H9 (cell line): ENCODE results near the gene FYTTD1. TPM values are rescaled to one million over a fixed set of nuclear protein-coding genes. Genes with fewer than 3 reads are reported as not detected.

Source experiments
- DNase-seq: peaks from one replicate; pipeline ENCODE4 v3.0.0-alpha.2; 2017
- H2AFZ ChIP-seq: one replicate; pipeline ENCODE4 v1.6.1; 2013; ENCODE audit warnings: mild to moderate bottlenecking, low read length, control low read depth, moderate library complexity
- H2AK5ac ChIP-seq: 2 replicates; pipeline ENCODE4 v1.6.1; 2013; ENCODE audit warnings: low read length, control low read depth, mixed read lengths; ENCODE audit not compliant: insufficient read length
- H2BK120ac ChIP-seq: one replicate; pipeline ENCODE4 v1.6.1; 2013; ENCODE audit warnings: low read depth, mild to moderate bottlenecking, low read length, control low read depth, inconsistent platforms; ENCODE audit not compliant: poor library complexity, severe bottlenecking
- H2BK12ac ChIP-seq: 2 replicates; pipeline ENCODE4 v1.6.1; 2013; ENCODE audit warnings: low read length, control low read depth, mixed read lengths, low read depth; ENCODE audit not compliant: insufficient read length
- H2BK15ac ChIP-seq: 2 replicates; pipeline ENCODE4 v1.6.1; 2013; ENCODE audit warnings: low read depth, low read length, control low read depth
- H2BK20ac ChIP-seq: one replicate; pipeline ENCODE4 v1.6.1; 2013; ENCODE audit warnings: low read depth, mild to moderate bottlenecking, low read length, control low read depth, inconsistent platforms; ENCODE audit not compliant: poor library complexity, severe bottlenecking
- H2BK5ac ChIP-seq: 2 replicates; pipeline ENCODE4 v1.6.1; 2013; ENCODE audit warnings: low read length, control low read depth, mixed read lengths; ENCODE audit not compliant: insufficient read length
- H3K14ac ChIP-seq: 2 replicates; pipeline ENCODE4 v1.6.1; 2013; ENCODE audit warnings: low read length, control low read depth; ENCODE audit not compliant: insufficient read depth
- H3K18ac ChIP-seq: 2 replicates; pipeline ENCODE4 v1.6.1; 2013; ENCODE audit warnings: low read depth, mild to moderate bottlenecking, mixed read lengths, low read length, control low read depth; ENCODE audit not compliant: insufficient read length
- H3K23ac ChIP-seq: 2 replicates; pipeline ENCODE4 v1.6.1; 2013; ENCODE audit warnings: low read length, control low read depth, mixed read lengths, low read depth; ENCODE audit not compliant: insufficient read length
- H3K23me2 ChIP-seq: 2 replicates; pipeline ENCODE4 v1.6.1; 2013; ENCODE audit warnings: low read depth, mild to moderate bottlenecking, mixed read lengths, low read length, control low read depth; ENCODE audit not compliant: insufficient read length, poor library complexity, severe bottlenecking
- H3K27ac ChIP-seq: 2 replicates; pipeline ENCODE4 v1.5.1; 2013; ENCODE audit warnings: low read length, control low read depth, mixed read lengths, low read depth; ENCODE audit not compliant: insufficient read length
- H3K27me3 ChIP-seq: 2 replicates; pipeline ENCODE4 v1.6.1; 2013; ENCODE audit warnings: low read length, control low read depth, inconsistent platforms; ENCODE audit not compliant: insufficient read depth
- H3K4ac ChIP-seq: 2 replicates; pipeline ENCODE4 v1.6.1; 2013; ENCODE audit warnings: low read depth, mild to moderate bottlenecking, control low read depth, inconsistent platforms, low read length, moderate library complexity
- H3K4me1 ChIP-seq: 2 replicates; pipeline ENCODE4 v1.6.1; 2013; ENCODE audit warnings: low read length, control low read depth, inconsistent platforms; ENCODE audit not compliant: insufficient read depth
- H3K4me2 ChIP-seq: 2 replicates; pipeline ENCODE4 v1.6.1; 2013; ENCODE audit warnings: low read length, control low read depth, mixed read lengths; ENCODE audit not compliant: insufficient read length, insufficient read depth
- H3K56ac ChIP-seq: 2 replicates; pipeline ENCODE4 v1.6.1; 2013; ENCODE audit warnings: low read depth, mild to moderate bottlenecking, mixed read lengths, low read length, control low read depth; ENCODE audit not compliant: insufficient read length
- H3K79me1 ChIP-seq: 2 replicates; pipeline ENCODE4 v1.6.1; 2013; ENCODE audit warnings: low read depth, mild to moderate bottlenecking, moderate library complexity, low read length, control low read depth, inconsistent platforms; ENCODE audit not compliant: insufficient read depth, poor library complexity, severe bottlenecking
- H3K79me2 ChIP-seq: 2 replicates; pipeline ENCODE4 v1.6.1; 2013; ENCODE audit warnings: low read length, control low read depth, inconsistent platforms; ENCODE audit not compliant: insufficient read depth
- H3K9ac ChIP-seq: 2 replicates; pipeline ENCODE4 v1.6.1; 2013; ENCODE audit warnings: low read length, control low read depth, mixed read lengths; ENCODE audit not compliant: insufficient read length; ENCODE audit errors: extremely low read depth
- H3K9me3 ChIP-seq: one replicate; pipeline ENCODE4 v1.6.1; 2013; ENCODE audit warnings: low read depth, low read length, inconsistent platforms; ENCODE audit not compliant: control insufficient read depth
- H3T11ph ChIP-seq: one replicate; pipeline ENCODE4 v1.6.1; 2013; ENCODE audit warnings: mild to moderate bottlenecking, low read length, control low read depth, inconsistent platforms
- H4K20me1 ChIP-seq: one replicate; pipeline ENCODE4 v1.6.1; 2013; ENCODE audit not compliant: control insufficient read depth, insufficient read length, insufficient read depth
- H4K5ac ChIP-seq: 2 replicates; pipeline ENCODE4 v1.6.1; 2013; ENCODE audit warnings: low read depth, mild to moderate bottlenecking, mixed read lengths, low read length, control low read depth; ENCODE audit not compliant: insufficient read length
- H4K8ac ChIP-seq: replicated peaks from 2 replicates; pipeline ENCODE4 v1.6.1; 2013; ENCODE audit warnings: low read length, control low read depth, mixed read lengths, low read depth; ENCODE audit not compliant: insufficient read length
- H4K91ac ChIP-seq: 2 replicates; pipeline ENCODE4 v1.6.1; 2013; ENCODE audit warnings: low read depth, mild to moderate bottlenecking, moderate library complexity, mixed read lengths, low read length, control low read depth; ENCODE audit not compliant: insufficient read length
- H3K27ac Mint-ChIP-seq, 3 experiments: 2 replicates in 2 of 3; 3 replicates in 1 of 3; pipeline ENCODE4 v1.8.0; 2020 to 2021; ENCODE audit warnings: mixed read lengths in 3 of 3, mild to moderate bottlenecking in 1 of 3, moderate library complexity in 1 of 3
- H3K27me3 Mint-ChIP-seq: 2 replicates; pipeline ENCODE4 v1.8.0; 2021; ENCODE audit warnings: low read depth, mild to moderate bottlenecking, moderate library complexity, mixed read lengths
- H3K36me3 Mint-ChIP-seq, 3 experiments: 2 replicates in 2 of 3; 3 replicates in 1 of 3; pipeline ENCODE4 v1.8.0; 2020 to 2021; ENCODE audit warnings: low read depth in 3 of 3, mixed read lengths in 3 of 3; ENCODE audit not compliant: insufficient read depth in 1 of 3
- H3K4me1 Mint-ChIP-seq, 2 experiments: 2 replicates each; pipeline ENCODE4 v1.8.0; 2020; ENCODE audit warnings: mixed read lengths in 2 of 2
- H3K4me3 Mint-ChIP-seq, 2 experiments: 2 replicates in 1 of 2; 3 replicates in 1 of 2; pipeline ENCODE4 v1.8.0; 2020 to 2021; ENCODE audit warnings: mild to moderate bottlenecking in 2 of 2, mixed read lengths in 2 of 2, moderate library complexity in 1 of 2
- H3K9me3 Mint-ChIP-seq, 2 experiments: 2 replicates in 1 of 2; 3 replicates in 1 of 2; pipeline ENCODE4 v1.8.0; 2020; ENCODE audit warnings: mild to moderate bottlenecking in 2 of 2, mixed read lengths in 2 of 2, moderate library complexity in 1 of 2
- WGBS: extraction: QIAGEN DNeasy Blood & Tissue Kit; methylation state at CpG from one replicate; pipeline ENCODE4 v1.1.7; 2013; ENCODE audit warnings: missing lambda C conversion rate, low lambda C conversion rate, mixed read lengths; ENCODE audit not compliant: insufficient read length; ENCODE audit errors: extremely low coverage; 5-methylcytosine and 5-hydroxymethylcytosine counted together
- total RNA-seq: library from RNA; stranded (reverse); gene quantifications from 2 replicates; pipeline ENCODE4 v1.2.1, GENCODE V29; 2021
- TF ChIP-seq, protein P1 (sequence below): fragments of 200-600 bp; sonication (generic); conservative IDR thresholded peaks from 3 replicates; pipeline ENCODE4 v1.8.0; 2021; ENCODE audit warnings: antibody characterized with exemption, mild to moderate bottlenecking

The FYTTD1 gene
- total RNA-seq, 1 experiment from 2014 or later: 19.4 TPM

DNA sequence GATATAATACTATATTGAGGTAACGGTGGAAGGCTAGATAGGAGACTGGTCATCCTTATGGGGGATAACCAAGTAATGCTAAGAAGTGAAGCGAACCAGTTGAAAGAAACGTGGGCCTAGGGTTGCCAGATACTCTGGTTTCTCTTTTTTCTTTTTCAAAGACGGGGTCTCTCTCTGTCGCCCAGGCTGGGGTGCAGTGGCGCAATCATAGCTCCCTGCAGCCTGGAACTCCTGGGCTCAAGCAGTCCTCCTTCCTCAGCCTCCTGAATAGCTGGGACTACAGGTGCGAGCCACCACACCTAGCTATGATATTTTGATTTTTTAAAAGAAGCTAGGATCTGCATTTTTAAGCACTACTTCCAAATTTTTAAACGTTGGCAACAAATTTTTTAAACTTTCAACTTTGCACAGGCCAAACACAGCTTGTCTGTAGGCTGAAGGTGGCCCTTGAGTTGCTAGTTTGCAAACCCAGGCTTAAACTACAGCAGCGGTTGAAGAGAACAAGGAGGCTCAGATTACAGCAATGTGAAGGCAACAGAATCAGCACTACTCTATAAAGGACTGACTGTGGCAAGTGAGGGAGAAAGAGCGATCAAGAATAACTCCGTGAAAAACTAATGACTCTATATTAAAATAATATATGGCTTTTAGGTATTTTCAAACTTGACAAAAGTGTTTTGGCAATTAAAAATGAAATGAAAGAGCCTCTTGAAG, 11.8 kb upstream of the FYTTD1 start:
- no peak overlapping the region for H3K56ac ChIP-seq
- no peak overlapping the region for H2BK12ac ChIP-seq
- H3K23me2 ChIP-seq: peaks cover 10% of the 10 kb centered on the region
- no peaks in the 10 kb centered on the region for H3K9me3 ChIP-seq
- peak overlapping the region; percentile 94 for H3K4me2 ChIP-seq
- H2BK5ac ChIP-seq: no peak overlapping the region
- no peak overlapping the region for H3K4ac ChIP-seq
- Mint-ChIP-seq H3K4me1 (peaks cover 13 to 14% of the 10 kb centered on the region in 2 experiments), H3K36me3 (no peaks in the 10 kb centered on the region), H3K27me3 (no peaks in the 10 kb centered on the region), H3K9me3 (no peaks in the 10 kb centered on the region), H3K4me3 (peak overlapping the region; percentile 84 to 91), H3K27ac (no peak overlapping the region)
- H2AK5ac ChIP-seq: no peak overlapping the region
- H4K8ac ChIP-seq: no peak overlapping the region
- H2AFZ ChIP-seq: no peak overlapping the region
- H3K27ac ChIP-seq: no peak overlapping the region
- no peak overlapping the region for H3K18ac ChIP-seq
- H3K27me3 ChIP-seq: no peaks in the 10 kb centered on the region
- no peak overlapping the region for H2BK15ac ChIP-seq
- no peak overlapping the region for H3K23ac ChIP-seq
- H3K79me2 ChIP-seq: no peaks in the 10 kb centered on the region
- no peak overlapping the region for H2BK20ac ChIP-seq
- no peaks in the 10 kb centered on the region for H3K79me1 ChIP-seq
- TF ChIP-seq, protein P1, sequence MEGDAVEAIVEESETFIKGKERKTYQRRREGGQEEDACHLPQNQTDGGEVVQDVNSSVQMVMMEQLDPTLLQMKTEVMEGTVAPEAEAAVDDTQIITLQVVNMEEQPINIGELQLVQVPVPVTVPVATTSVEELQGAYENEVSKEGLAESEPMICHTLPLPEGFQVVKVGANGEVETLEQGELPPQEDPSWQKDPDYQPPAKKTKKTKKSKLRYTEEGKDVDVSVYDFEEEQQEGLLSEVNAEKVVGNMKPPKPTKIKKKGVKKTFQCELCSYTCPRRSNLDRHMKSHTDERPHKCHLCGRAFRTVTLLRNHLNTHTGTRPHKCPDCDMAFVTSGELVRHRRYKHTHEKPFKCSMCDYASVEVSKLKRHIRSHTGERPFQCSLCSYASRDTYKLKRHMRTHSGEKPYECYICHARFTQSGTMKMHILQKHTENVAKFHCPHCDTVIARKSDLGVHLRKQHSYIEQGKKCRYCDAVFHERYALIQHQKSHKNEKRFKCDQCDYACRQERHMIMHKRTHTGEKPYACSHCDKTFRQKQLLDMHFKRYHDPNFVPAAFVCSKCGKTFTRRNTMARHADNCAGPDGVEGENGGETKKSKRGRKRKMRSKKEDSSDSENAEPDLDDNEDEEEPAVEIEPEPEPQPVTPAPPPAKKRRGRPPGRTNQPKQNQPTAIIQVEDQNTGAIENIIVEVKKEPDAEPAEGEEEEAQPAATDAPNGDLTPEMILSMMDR: no peak
- H3K4me1 ChIP-seq: no peaks in the 10 kb centered on the region
- no CpG with 5 or more reads among the region's 11 CpGs for WGBS
- H3K9ac ChIP-seq: peak overlapping the region; percentile 81
- H3T11ph ChIP-seq: no peak overlapping the region
- peaks cover 2% of the 10 kb centered on the region for H4K20me1 ChIP-seq
- DNase-seq: no peak
- no peak overlapping the region for H3K14ac ChIP-seq
- H4K5ac ChIP-seq: no peak overlapping the region
- no peak overlapping the region for H4K91ac ChIP-seq
- H2BK120ac ChIP-seq: no peak overlapping the region
